SJSA1 (cell line): Measurements from ENCODE around the gene CLK2. TPM values are rescaled to one million over a fixed set of nuclear protein-coding genes. Genes with fewer than 3 reads are reported as not detected.
"Not testable (repeated sequence)": the region's sequence is repeated elsewhere in the genome, so short reads cannot be mapped to it uniquely, and the experiment has no call there.

Source experiments
- DNase-seq, 2 experiments: peaks; one replicate each; pipeline ENCODE4 v3.0.0-alpha.2; 2015 to 2020; ENCODE audit warnings: low spot score in 2 of 2, low read depth in 1 of 2
- H3K27ac ChIP-seq: fragments of 250-450 bp; sonication (Bioruptor Pico); 2 replicates; pipeline ENCODE4 v1.5.1; 2020; ENCODE audit warnings: mild to moderate bottlenecking, moderate library complexity
- H3K27me3 ChIP-seq: fragments of 250-450 bp; sonication (Bioruptor Pico); replicated peaks from 2 replicates; pipeline ENCODE4 v1.5.1; 2020; ENCODE audit warnings: mild to moderate bottlenecking, moderate library complexity
- H3K36me3 ChIP-seq: fragments of 250-450 bp; sonication (Bioruptor Pico); 2 replicates; pipeline ENCODE4 v1.5.1; 2020; ENCODE audit warnings: mild to moderate bottlenecking
- H3K4me1 ChIP-seq: fragments of 250-450 bp; sonication (Bioruptor Pico); replicated peaks from 2 replicates; pipeline ENCODE4 v1.6.1; 2021; ENCODE audit warnings: mild to moderate bottlenecking
- H3K4me3 ChIP-seq: fragments of 250-450 bp; sonication (Bioruptor Pico); 2 replicates; pipeline ENCODE4 v1.5.1; 2020; ENCODE audit warnings: mild to moderate bottlenecking
- H3K9me3 ChIP-seq: fragments of 250-450 bp; sonication (Bioruptor Pico); replicated peaks from 2 replicates; pipeline ENCODE4 v1.5.1; 2020; ENCODE audit warnings: mild to moderate bottlenecking
- total RNA-seq: library from RNA; depleted of rRNA; stranded (reverse); fragments of >200 nt; shearing (Covaris generic); gene quantifications from 2 replicates; pipeline ENCODE4 v1.2.3, GENCODE V29; 2014

The CLK2 gene
- total RNA-seq, 1 experiment from 2014 or later = 13.7 TPM

DNA sequence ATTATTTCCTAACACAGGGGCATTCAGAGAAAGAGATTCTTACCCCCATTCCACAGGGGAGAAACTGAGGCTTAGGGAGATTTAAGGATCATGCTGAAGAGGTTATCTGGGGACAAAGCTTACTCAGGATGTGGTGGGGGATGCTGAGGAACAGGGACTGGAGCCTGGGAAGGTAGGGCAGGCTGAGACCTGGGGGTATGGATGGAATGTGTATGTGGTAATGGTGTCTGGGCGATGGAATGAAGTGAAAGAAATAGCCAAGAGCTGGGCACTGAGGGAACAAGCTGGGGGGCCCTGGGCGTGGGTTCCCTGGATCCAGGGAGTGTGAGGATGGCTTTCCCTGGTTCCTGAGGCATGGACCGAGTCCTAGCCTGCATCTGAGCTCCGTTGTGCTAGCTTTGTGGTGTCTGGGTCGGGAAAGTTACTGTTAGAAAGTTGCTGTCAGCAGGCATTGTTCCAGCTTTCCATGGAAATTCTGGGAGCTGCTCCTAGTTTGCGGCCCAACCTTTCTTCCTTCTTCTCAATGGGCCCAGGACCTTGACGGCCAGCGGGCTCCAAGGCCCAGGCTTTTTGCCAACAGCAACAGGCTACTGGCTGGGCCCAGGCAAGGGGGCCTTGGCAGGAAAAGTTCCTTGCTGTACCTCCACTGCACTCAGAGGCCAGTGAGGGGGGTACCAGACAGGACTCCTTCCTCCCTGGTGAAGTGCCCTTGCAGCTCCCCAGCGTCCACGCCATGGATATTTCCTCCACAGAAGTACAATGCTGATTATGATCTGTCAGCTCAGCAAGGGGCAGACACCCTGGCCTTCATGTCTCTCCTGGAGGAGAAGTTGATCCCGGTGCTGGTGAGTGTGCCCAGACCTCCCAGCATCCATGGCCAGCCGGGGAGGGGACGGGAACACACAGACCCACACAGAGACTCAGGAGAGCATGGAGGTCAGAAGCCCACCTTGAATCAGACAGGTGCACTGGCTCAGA lies 41.0 kb downstream of the CLK2 start:
- not testable (repeated sequence) for H3K4me3 ChIP-seq, H3K9me3 ChIP-seq, DNase-seq, H3K27me3 ChIP-seq
- Histone ChIP-seq H3K27ac (0 out of 2 replicates have a peak overlapping the region, but pooled peaks have one; percentile 25), H3K4me1 (peaks cover 12% of the 10 kb centered on the region), H3K36me3 (peaks cover 11% of the 10 kb centered on the region)

DNA sequence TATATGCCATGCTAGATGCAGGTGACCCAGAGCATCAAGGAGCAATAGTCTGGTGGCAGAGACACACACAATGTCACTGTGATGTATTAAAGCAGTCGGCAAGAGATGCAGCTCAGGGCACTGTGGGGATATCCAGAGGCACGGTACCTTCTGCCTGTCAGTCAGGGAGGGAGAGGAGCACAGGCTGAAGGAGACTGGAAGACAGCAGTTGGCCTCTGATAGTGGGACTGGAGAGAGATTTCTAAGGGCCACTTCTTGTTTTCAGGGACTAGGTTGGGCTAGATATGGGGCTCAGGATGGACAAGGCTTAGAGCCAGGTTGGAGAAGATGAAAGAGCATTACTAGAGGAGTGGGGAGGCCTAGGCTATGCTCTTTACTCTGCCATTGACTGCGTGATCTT lies 42.0 kb downstream of the CLK2 start:
- peaks cover 14% of the 10 kb centered on the region for H3K4me1 ChIP-seq
- not testable (repeated sequence) for H3K27ac ChIP-seq, H3K4me3 ChIP-seq

DNA sequence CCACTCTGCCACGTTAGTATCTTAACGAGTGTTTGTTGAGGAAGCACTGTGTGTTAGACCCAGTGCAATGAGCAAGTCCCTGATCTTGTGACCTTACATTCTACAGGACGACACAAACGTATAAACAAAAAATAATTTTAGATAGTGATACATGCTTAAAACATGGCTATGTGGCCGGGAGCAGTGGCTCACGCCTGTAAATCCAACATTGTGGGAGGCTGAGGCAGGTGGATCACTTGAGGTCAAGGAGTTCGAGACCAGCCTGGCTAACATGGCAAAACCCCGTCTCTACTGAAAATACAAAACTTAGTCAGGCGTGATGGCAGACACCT lies 45.2 kb downstream of the CLK2 start:
- no peaks in the 10 kb centered on the region for H3K27me3 ChIP-seq
- peak overlapping the region; percentile 47 for H3K4me3 ChIP-seq
- H3K9me3 ChIP-seq = no peaks in the 10 kb centered on the region
- no peak for DNase-seq
- H3K4me1 ChIP-seq = peaks cover 47% of the 10 kb centered on the region
- peaks cover 3% of the 10 kb centered on the region; the same call in 1 of the 2 replicates for H3K36me3 ChIP-seq
- H3K27ac ChIP-seq = peak overlapping the region; percentile 57

More for the DNA sequence above, 42.0 kb downstream of the CLK2 start:
- H3K36me3 ChIP-seq, H3K9me3 ChIP-seq, DNase-seq, H3K27me3 ChIP-seq: not testable (repeated sequence)

DNA sequence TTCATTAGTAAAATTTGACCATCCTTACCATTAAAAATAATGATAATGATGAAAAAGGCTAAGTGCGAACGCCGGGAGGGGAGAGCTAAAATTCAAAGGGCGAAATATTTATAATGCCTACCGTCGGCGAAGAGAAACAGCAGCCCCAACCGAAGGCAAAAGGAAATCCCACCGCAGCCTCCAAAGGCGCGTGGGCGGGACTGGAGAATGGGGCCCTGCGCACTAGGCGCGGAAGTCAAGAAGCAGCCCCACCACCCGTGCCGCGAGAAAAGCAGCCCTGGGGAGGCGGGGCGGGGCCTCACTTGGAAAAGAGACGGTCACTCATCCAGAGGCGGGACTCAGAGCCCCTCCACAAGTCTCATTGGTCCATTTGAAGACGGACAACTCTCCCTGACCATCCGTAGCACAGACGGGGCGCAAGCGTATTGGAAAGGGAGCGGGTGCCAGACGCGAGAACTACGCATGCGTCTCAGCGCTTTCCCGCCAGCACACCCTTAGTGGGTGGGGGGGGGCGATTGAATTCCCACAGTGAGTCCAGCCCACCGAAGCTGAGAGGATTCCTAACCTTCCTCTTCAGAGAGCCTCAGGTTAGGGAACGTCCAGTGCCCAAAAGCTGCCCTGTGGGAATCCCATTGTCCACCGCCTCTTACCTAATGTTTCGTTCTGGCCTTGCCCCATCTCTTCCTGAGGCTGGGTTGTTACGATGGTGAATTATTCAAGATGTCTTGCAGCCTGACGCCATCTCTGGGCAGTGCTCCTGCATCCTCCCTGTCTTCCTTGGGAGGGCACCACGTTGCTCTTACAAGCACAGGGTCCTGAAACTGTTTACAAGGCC lies 45.8 kb downstream of the CLK2 start:
- DNase-seq = peak; percentile 100
- no peaks in the 10 kb centered on the region for H3K9me3 ChIP-seq
- H3K4me1 ChIP-seq = peaks cover 49% of the 10 kb centered on the region
- H3K4me3 ChIP-seq = peak overlapping the region; percentile 47
- H3K27ac ChIP-seq = peak overlapping the region; percentile 73
- no peaks in the 10 kb centered on the region for H3K27me3 ChIP-seq
- peaks cover 3% of the 10 kb centered on the region; the same call in 1 of the 2 replicates for H3K36me3 ChIP-seq

DNA sequence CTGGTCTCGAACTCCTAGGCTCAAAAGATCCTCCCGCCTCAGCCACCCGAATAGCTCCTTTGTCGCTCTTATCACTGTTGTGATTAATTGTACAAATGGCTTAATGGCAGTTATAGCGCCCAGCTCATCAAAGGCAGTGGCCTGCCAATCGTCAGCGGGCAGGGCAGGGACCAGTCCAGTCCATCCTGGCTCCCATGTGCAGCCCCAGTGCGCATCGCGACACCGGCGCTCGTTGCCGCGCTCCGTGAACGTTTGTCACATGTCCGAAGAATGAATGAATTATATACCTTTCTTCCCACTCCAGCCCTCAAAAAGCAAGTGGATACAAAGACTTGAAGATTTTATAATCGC lies 46.4 kb downstream of the CLK2 start:
- DNase-seq = peak; percentile 74 to 86
- Histone ChIP-seq H3K36me3 (peaks cover 3% of the 10 kb centered on the region; the same call in 1 of the 2 replicates), H3K4me1 (peaks cover 46% of the 10 kb centered on the region), H3K27me3 (no peaks in the 10 kb centered on the region), H3K4me3 (peak overlapping the region; percentile 47), H3K27ac (peak overlapping the region; percentile 73), H3K9me3 (no peaks in the 10 kb centered on the region)

DNA sequence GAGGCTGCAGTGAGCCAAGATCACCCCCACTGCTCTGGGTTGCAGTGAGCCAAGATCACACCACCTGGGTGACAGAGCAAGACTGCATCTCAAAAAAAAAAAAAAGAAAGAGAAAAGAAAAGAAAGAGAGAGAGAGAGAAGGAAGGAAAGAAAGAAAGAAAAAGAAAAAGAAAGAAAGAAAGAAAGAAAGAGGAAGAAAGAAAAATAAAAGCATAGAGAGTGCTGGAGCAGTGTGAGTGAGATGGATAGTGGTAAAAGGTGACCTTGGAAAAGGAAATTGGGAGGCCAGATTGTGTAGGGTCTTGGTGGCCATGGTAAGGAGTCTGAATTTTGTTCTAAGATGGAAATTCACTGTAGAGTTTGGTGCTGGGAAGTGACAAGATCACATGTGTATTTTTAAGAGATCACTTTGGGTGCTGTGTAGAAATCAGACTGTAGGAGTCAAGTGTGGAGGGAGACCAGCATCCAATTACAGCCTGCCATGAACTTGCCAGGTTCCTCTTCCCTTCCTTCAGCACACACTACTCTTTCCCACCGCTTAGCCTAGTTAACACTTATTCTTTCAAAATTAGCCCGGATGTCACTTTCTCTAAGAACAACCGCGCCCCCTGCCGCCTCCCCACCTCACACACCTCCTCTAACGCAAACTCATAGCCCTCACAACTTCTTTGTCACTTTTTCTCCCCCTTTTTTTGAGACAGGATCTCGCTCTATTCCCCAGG lies 47.0 kb downstream of the CLK2 start:
- Histone ChIP-seq H3K27ac (peak overlapping the region; percentile 73), H3K27me3 (no peaks in the 10 kb centered on the region), H3K4me3 (peak overlapping the region; percentile 47), H3K4me1 (peaks cover 46% of the 10 kb centered on the region), H3K36me3 (peaks cover 3% of the 10 kb centered on the region; the same call in 1 of the 2 replicates), H3K9me3 (no peaks in the 10 kb centered on the region)
- DNase-seq = peak; percentile 82 to 94

DNA sequence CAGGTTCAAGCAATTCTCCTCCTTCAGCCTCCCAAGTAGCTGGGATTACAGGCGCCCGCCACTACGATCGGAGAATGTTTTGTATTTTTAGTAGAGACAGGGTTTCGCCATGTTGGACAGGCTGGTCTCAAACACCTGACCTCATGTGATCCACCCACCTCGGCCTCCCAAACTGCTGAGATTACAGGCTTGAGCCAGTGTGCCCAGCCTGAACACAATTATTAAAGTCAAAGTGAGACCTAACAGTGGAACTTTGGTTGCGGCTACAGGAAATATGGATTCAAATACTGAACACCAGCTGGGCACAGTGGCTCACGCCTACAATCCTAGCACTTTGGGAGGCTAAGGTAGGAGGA lies 47.9 kb downstream of the CLK2 start:
- Histone ChIP-seq H3K27ac (peak overlapping the region; percentile 99), H3K4me1 (peaks cover 46% of the 10 kb centered on the region)
- H3K9me3 ChIP-seq, H3K27me3 ChIP-seq, H3K36me3 ChIP-seq, H3K4me3 ChIP-seq, DNase-seq: not testable (repeated sequence)

DNA sequence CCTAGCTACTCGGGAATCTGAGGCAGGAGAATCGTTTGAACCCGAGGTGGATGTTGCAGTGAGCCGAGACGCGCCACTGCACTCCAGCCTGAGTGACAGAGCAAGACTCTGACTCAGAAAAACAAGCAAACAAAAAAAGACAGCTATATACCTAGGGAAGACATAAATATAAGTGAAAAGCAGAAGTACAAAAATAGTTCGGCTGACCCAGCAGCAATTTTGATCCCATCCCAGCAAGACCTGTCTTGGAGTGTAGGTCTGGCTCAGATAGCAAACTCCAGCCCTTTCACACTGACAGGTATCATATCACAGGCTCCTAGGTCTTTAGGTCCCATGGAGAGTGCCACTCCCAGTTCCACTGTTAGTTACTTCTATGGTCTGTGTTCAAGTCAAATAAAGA lies 50.3 kb downstream of the CLK2 start:
- Histone ChIP-seq H3K36me3 (peaks cover 4% of the 10 kb centered on the region), H3K4me1 (peaks cover 43% of the 10 kb centered on the region), H3K27me3 (no peaks in the 10 kb centered on the region), H3K4me3 (no peak overlapping the region), H3K9me3 (no peaks in the 10 kb centered on the region), H3K27ac (no peak overlapping the region)
- DNase-seq = no peak

DNA sequence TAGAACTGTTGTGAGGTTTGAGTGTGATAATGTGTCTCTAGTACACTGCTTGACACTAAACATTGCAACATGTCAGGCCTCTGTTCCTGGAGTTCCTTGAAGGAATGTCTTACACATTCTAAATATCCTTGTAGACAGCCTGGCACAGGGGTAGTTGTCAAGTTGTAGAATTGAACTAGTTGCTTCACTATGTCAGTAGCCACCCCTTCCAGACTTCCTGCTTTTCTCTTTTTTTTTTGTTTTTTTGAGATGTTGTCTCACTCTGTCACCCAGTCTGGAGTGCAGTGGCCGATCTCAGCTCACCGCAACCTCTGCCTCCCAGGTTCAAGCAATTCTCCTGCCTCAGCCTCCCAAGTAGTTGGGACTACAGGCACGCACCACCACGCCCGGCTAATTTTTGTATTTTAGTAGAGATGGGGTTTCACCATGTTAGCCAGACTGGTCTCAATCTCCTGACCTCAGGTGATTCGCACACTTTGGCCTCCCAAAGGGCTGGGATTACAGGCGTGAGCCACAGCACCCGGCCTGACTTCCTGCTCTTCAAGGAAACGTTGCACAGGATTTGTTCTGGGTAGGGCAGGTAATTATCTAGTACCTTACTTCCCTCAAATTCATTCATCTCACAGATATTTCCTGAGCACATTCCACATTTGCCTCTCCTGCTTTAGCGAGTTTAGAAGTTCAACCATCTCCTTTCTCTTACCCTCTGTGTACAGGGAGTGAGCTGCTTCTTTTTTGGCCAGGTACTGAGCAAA lies 52.9 kb downstream of the CLK2 start:
- DNase-seq, H3K27me3 ChIP-seq, H3K9me3 ChIP-seq, H3K27ac ChIP-seq, H3K4me3 ChIP-seq: not testable (repeated sequence)
- peaks cover 15% of the 10 kb centered on the region for H3K36me3 ChIP-seq
- peaks cover 26% of the 10 kb centered on the region for H3K4me1 ChIP-seq

DNA sequence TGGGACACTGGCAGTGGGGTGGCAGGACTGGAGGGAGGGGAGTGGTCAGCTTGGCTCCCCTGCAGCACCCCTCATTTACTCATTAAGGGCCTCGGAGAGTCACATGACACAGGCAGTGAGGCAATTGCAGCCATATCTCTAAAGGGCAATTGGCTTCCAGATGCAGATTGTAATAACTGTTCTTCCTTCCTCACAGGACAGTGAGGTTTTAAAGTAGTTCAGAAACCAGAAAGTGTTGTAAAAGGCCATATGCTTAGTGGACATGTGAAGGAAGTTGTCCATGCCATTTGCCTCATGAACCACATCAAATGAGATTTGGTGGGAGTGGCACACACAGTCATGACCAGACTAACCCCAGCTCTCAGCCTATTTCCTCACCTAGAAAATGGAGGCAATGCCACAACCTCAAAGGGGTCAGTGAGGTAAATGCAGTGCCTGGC lies 53.7 kb downstream of the CLK2 start:
- DNase-seq = no peak
- Histone ChIP-seq H3K4me1 (peaks cover 18% of the 10 kb centered on the region), H3K27ac (no peak overlapping the region), H3K36me3 (peaks cover 15% of the 10 kb centered on the region), H3K9me3 (no peaks in the 10 kb centered on the region), H3K27me3 (no peaks in the 10 kb centered on the region), H3K4me3 (no peak overlapping the region)

DNA sequence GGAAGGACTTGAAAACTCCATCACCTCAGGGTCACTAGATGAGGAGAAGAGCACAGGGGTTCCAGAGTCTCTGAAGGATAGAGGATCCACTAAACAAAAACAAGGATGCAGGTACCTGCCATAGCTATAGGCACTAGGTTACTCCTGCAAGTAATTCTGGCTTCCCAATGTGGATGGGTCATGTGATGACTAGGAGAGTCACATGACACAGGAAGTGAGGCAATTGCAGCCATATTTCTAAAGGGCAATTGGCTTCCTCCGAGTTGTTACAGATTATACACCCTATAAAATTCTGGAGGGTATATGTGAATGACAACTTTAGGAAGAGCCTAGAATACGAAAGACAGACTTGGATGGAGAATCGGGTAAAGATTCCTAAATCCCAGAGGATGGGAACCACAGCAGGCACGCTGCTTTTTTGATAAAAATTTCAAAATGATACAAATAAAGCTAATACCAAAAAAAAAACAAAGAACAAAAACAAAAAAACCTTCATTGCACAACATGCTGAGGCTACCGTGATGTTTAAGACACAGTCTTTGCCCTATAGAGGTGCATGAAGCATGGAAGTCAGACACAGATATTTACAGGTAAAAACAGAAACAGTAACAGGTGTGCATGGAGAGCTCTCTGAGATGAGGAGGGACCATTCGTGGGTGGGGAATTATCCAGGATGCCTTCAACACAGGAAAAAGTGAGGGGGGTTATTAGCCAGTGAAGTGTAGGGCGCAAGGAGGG lies 54.3 kb downstream of the CLK2 start:
- H3K36me3 ChIP-seq = peaks cover 13% of the 10 kb centered on the region
- H3K4me3 ChIP-seq = no peak overlapping the region
- H3K27ac ChIP-seq = no peak overlapping the region
- no peaks in the 10 kb centered on the region for H3K27me3 ChIP-seq
- H3K9me3 ChIP-seq = no peaks in the 10 kb centered on the region
- DNase-seq = no peak
- peaks cover 12% of the 10 kb centered on the region for H3K4me1 ChIP-seq

DNA sequence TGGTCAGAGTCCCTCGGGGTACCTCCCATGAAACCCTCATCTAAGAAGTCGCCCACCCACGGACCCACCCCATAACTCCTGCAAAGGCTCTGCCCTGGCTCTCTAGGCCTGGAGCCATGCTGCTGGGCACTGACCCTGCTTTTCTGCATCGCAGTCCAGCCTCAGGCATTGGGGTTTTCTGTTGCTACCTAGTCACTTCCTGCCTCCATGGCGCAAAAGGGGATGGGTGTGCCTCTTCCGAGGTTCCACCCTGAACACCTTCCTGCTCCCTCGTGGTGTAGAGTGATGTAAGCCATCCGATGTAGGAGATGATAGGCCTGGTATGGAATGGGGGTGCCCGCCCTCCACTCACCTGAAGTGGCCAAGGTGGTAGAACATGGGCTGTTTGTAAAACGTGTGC lies 58.6 kb downstream of the CLK2 start:
- not testable (repeated sequence) for H3K27ac ChIP-seq, DNase-seq, H3K9me3 ChIP-seq, H3K27me3 ChIP-seq, H3K4me3 ChIP-seq, H3K4me1 ChIP-seq
- H3K36me3 ChIP-seq = peaks cover 19% of the 10 kb centered on the region
